ENCODE measurements around the gene TRABD. TPM values are rescaled to one million over a fixed set of nuclear protein-coding genes. Genes with fewer than 3 reads are reported as not detected.

Gene TRABD
- total and polyA plus RNA-seq, 5 donors from 2014 or later = 33.0 to 115 (median 38.6) TPM

- DNase-seq (no peak), ATAC-seq (ENCODE audit: low read depth in 2 of 2) (no peak)
- H3K36me3 Mint-ChIP-seq = no peaks in the 10 kb centered on the region
- H3K9me3 Mint-ChIP-seq = no peaks in the 10 kb centered on the region
- Histone ChIP-seq H3K9me3 (ENCODE audit: control insufficient read depth in 2 of 2, low read length in 2 of 2) (no peaks in the 10 kb centered on the region), H3K4me1 (ENCODE audit: control insufficient read depth, insufficient read depth, low read length, poor library complexity, severe bottlenecking) (no peaks in the 10 kb centered on the region), H3K4me3 (ENCODE audit: low read depth, low read length) (no peak overlapping the region), H3K27me3 (ENCODE audit: control insufficient read depth, insufficient read depth, low read length) (no peaks in the 10 kb centered on the region), H3K36me3 (ENCODE audit: control insufficient read depth, insufficient read depth, low read length) (no peaks in the 10 kb centered on the region), H3K27ac (ENCODE audit: insufficient read depth, low read length, poor library complexity, severe bottlenecking) (no peak overlapping the region)
- peaks cover 0 to 4% (median 0%) of the 10 kb centered on the region in 4 donors for H3K4me1 Mint-ChIP-seq
- H3K27me3 Mint-ChIP-seq = peaks cover 28% of the 10 kb centered on the region
- H3K27ac Mint-ChIP-seq = no peak overlapping the region
- no peak overlapping the region for H3K4me3 Mint-ChIP-seq
Measured at GRCh38 chr22:50174382-50175190, 11.1 kb upstream of the TRABD start.

- H3K4me1 Mint-ChIP-seq = peaks cover 0 to 7% (median under 1%) of the 10 kb centered on the region in 4 donors
- H3K27ac ChIP-seq (ENCODE audit: insufficient read depth, low read length, poor library complexity, severe bottlenecking) = no peak overlapping the region
- ATAC-seq (ENCODE audit: low read depth in 2 of 2) (no peak), DNase-seq (no peak)
- no peaks in the 10 kb centered on the region for H3K36me3 ChIP-seq (ENCODE audit: control insufficient read depth, insufficient read depth, low read length)
- no peak overlapping the region for H3K27ac Mint-ChIP-seq
- no peaks in the 10 kb centered on the region for H3K9me3 Mint-ChIP-seq
- no peak overlapping the region for H3K4me3 Mint-ChIP-seq
- H3K4me1 ChIP-seq (ENCODE audit: control insufficient read depth, insufficient read depth, low read length, poor library complexity, severe bottlenecking) = no peaks in the 10 kb centered on the region
- H3K4me3 ChIP-seq (ENCODE audit: low read depth, low read length) = no peak overlapping the region
- H3K9me3 ChIP-seq (ENCODE audit: control insufficient read depth in 2 of 2, low read length in 2 of 2) = no peaks in the 10 kb centered on the region
- H3K27me3 ChIP-seq (ENCODE audit: control insufficient read depth, insufficient read depth, low read length) = no peaks in the 10 kb centered on the region
- peaks cover 28% of the 10 kb centered on the region for H3K27me3 Mint-ChIP-seq
- H3K36me3 Mint-ChIP-seq = no peaks in the 10 kb centered on the region
Measured at GRCh38 chr22:50175191-50175461, 10.6 kb upstream of the TRABD start.

- no peak overlapping the region for H3K4me3 ChIP-seq (ENCODE audit: low read depth, low read length)
- Mint-ChIP-seq H3K4me3 (no peak overlapping the region), H3K27ac (no peak overlapping the region), H3K36me3 (no peaks in the 10 kb centered on the region), H3K9me3 (no peaks in the 10 kb centered on the region), H3K4me1 (peaks cover 0 to 4% (median under 1%) of the 10 kb centered on the region in 4 donors), H3K27me3 (peaks cover 24% of the 10 kb centered on the region)
- H3K36me3 ChIP-seq (ENCODE audit: control insufficient read depth, insufficient read depth, low read length) = no peaks in the 10 kb centered on the region
- H3K9me3 ChIP-seq (ENCODE audit: control insufficient read depth in 2 of 2, low read length in 2 of 2) = no peaks in the 10 kb centered on the region
- DNase-seq (no peak), ATAC-seq (ENCODE audit: low read depth in 2 of 2) (no peak)
- H3K27ac ChIP-seq (ENCODE audit: insufficient read depth, low read length, poor library complexity, severe bottlenecking) = no peak overlapping the region
- no peaks in the 10 kb centered on the region for H3K27me3 ChIP-seq (ENCODE audit: control insufficient read depth, insufficient read depth, low read length)
- H3K4me1 ChIP-seq (ENCODE audit: control insufficient read depth, insufficient read depth, low read length, poor library complexity, severe bottlenecking) = no peaks in the 10 kb centered on the region
Measured at GRCh38 chr22:50175921-50176849, 9.5 kb upstream of the TRABD start.

- Histone ChIP-seq H3K27me3 (ENCODE audit: control insufficient read depth, insufficient read depth, low read length) (no peaks in the 10 kb centered on the region), H3K4me1 (ENCODE audit: control insufficient read depth, insufficient read depth, low read length, poor library complexity, severe bottlenecking) (no peaks in the 10 kb centered on the region), H3K27ac (ENCODE audit: insufficient read depth, low read length, poor library complexity, severe bottlenecking) (no peak overlapping the region), H3K4me3 (ENCODE audit: low read depth, low read length) (no peak overlapping the region), H3K36me3 (ENCODE audit: control insufficient read depth, insufficient read depth, low read length) (no peaks in the 10 kb centered on the region), H3K9me3 (ENCODE audit: control insufficient read depth in 2 of 2, low read length in 2 of 2) (no peaks in the 10 kb centered on the region)
- Mint-ChIP-seq H3K4me1 (peaks cover 0 to 4% (median under 1%) of the 10 kb centered on the region in 4 donors), H3K27me3 (peaks cover 20% of the 10 kb centered on the region), H3K27ac (no peak overlapping the region), H3K9me3 (no peaks in the 10 kb centered on the region), H3K36me3 (no peaks in the 10 kb centered on the region), H3K4me3 (no peak overlapping the region)
- DNase-seq (no peak), ATAC-seq (ENCODE audit: low read depth in 2 of 2) (no peak)
Measured at GRCh38 chr22:50176850-50177536, 8.7 kb upstream of the TRABD start.

GRCh38 chr22:50177537-50178470 lies 7.9 kb upstream of the TRABD start:
- H3K27ac ChIP-seq (ENCODE audit: insufficient read depth, low read length, poor library complexity, severe bottlenecking) = no peak overlapping the region
- Mint-ChIP-seq H3K4me1 (peaks cover 0 to 4% (median under 1%) of the 10 kb centered on the region in 4 donors), H3K36me3 (no peaks in the 10 kb centered on the region), H3K27ac (no peak overlapping the region), H3K9me3 (no peaks in the 10 kb centered on the region), H3K27me3 (peaks cover 12% of the 10 kb centered on the region), H3K4me3 (no peak overlapping the region)
- H3K27me3 ChIP-seq (ENCODE audit: control insufficient read depth, insufficient read depth, low read length) = no peaks in the 10 kb centered on the region
- H3K36me3 ChIP-seq (ENCODE audit: control insufficient read depth, insufficient read depth, low read length) = no peaks in the 10 kb centered on the region
- no peak for DNase-seq
- H3K4me3 ChIP-seq (ENCODE audit: low read depth, low read length) = no peak overlapping the region
- no peaks in the 10 kb centered on the region for H3K4me1 ChIP-seq (ENCODE audit: control insufficient read depth, insufficient read depth, low read length, poor library complexity, severe bottlenecking)
- no peak for ATAC-seq (ENCODE audit: low read depth in 2 of 2)
- no peaks in the 10 kb centered on the region for H3K9me3 ChIP-seq (ENCODE audit: control insufficient read depth in 2 of 2, low read length in 2 of 2)

- Histone ChIP-seq H3K27me3 (ENCODE audit: control insufficient read depth, insufficient read depth, low read length) (no peaks in the 10 kb centered on the region), H3K27ac (ENCODE audit: insufficient read depth, low read length, poor library complexity, severe bottlenecking) (no peak overlapping the region), H3K4me1 (ENCODE audit: control insufficient read depth, insufficient read depth, low read length, poor library complexity, severe bottlenecking) (no peaks in the 10 kb centered on the region), H3K36me3 (ENCODE audit: control insufficient read depth, insufficient read depth, low read length) (no peaks in the 10 kb centered on the region), H3K4me3 (ENCODE audit: low read depth, low read length) (no peak overlapping the region), H3K9me3 (ENCODE audit: control insufficient read depth in 2 of 2, low read length in 2 of 2) (no peaks in the 10 kb centered on the region)
- peaks cover 0 to 4% (median under 1%) of the 10 kb centered on the region in 4 donors for H3K4me1 Mint-ChIP-seq
- H3K27me3 Mint-ChIP-seq = peaks cover 5% of the 10 kb centered on the region
- ATAC-seq (ENCODE audit: low read depth in 2 of 2) (no peak), DNase-seq (no peak)
- H3K9me3 Mint-ChIP-seq = no peaks in the 10 kb centered on the region
- no peak overlapping the region for H3K4me3 Mint-ChIP-seq
- H3K27ac Mint-ChIP-seq = no peak overlapping the region
- H3K36me3 Mint-ChIP-seq = no peaks in the 10 kb centered on the region
Measured at GRCh38 chr22:50178471-50178864, 7.2 kb upstream of the TRABD start.

Measured in CD4-positive, CD25-positive, alpha-beta regulatory T cell (primary cell).